A673 (cell line): ENCODE measurements around the gene RABGAP1L. TPM values are rescaled to one million over a fixed set of nuclear protein-coding genes. Genes with fewer than 3 reads are reported as not detected.
A peak's percentile ranks its signal among the peaks of the same experiment; 100 is the strongest.

Experiments
- BruUV-seq: library from RNA; stranded (reverse); fragments of 400-500 nt; replicated peaks from 2 replicates; lab custom pipeline; 2021; lab: Mats Ljungman, UMichigan
- CTCF ChIA-PET: fragments of 300-600 bp; sonication (Branson Sonifier 250); formaldehyde crosslinking; loops from one replicate; lab custom pipeline; 2022; ENCODE audit warnings: antibody characterized with exemption; lab: Charles Lee
- POLR2A ChIA-PET: fragments of 300-600 bp; sonication (Branson Sonifier 250); formaldehyde crosslinking; loops from one replicate; lab custom pipeline; 2022; ENCODE audit warnings: antibody characterized with exemption; ENCODE audit not compliant: low non-redundant PET; lab: Charles Lee
- DNase-seq: peaks from one replicate; pipeline ENCODE4 v3.0.0-alpha.2; 2015; ENCODE audit warnings: low spot score
- H3K27ac ChIP-seq: fragments of 200-600 bp; sonication (generic); 2 replicates; pipeline ENCODE4 v1.5.1; 2016; ENCODE audit warnings: mixed run types, low read depth, mild to moderate bottlenecking, mixed read lengths, antibody characterized with exemption, low read length; ENCODE audit not compliant: poor library complexity, severe bottlenecking
- H3K27me3 ChIP-seq: fragments of 200-600 bp; sonication (generic); replicated peaks from 2 replicates; pipeline ENCODE4 v1.6.1; 2017; ENCODE audit warnings: mixed run types, low read depth, mild to moderate bottlenecking, mixed read lengths, antibody characterized with exemption, low read length; ENCODE audit not compliant: insufficient read depth, poor library complexity
- H3K36me3 ChIP-seq: fragments of 200-600 bp; sonication (generic); 2 replicates; pipeline ENCODE4 v1.6.1; 2016; ENCODE audit warnings: mixed run types, mild to moderate bottlenecking, mixed read lengths, antibody characterized with exemption, low read length; ENCODE audit not compliant: insufficient read depth, poor library complexity, severe bottlenecking
- H3K4me1 ChIP-seq: fragments of 200-600 bp; sonication (generic); 2 replicates; pipeline ENCODE4 v1.6.1; 2017; ENCODE audit warnings: mixed run types, mild to moderate bottlenecking, mixed read lengths, antibody characterized with exemption, low read length; ENCODE audit not compliant: insufficient read depth, poor library complexity, severe bottlenecking
- H3K4me3 ChIP-seq: fragments of 200-600 bp; sonication (generic); 2 replicates; pipeline ENCODE4 v1.5.1; 2016; ENCODE audit warnings: low read depth, mixed run types, mild to moderate bottlenecking, mixed read lengths, low read length; ENCODE audit not compliant: poor library complexity, severe bottlenecking
- H3K9me3 ChIP-seq: fragments of 200-600 bp; sonication (generic); 2 replicates; pipeline ENCODE4 v1.6.1; 2016; ENCODE audit warnings: mixed run types, low read depth, mild to moderate bottlenecking, mixed read lengths, antibody characterized with exemption, low read length; ENCODE audit not compliant: poor library complexity, severe bottlenecking
- CTCF ChIP-seq: fragments of 300-800, 200-600 bp; sonication (generic); conservative IDR thresholded peaks from 2 replicates; pipeline ENCODE4 v1.5.1; 2017; ENCODE audit warnings: low read depth, mild to moderate bottlenecking, antibody characterized with exemption, low read length, moderate library complexity, mixed read lengths
- EZH2 ChIP-seq: fragments of 200-600 bp; sonication (generic); IDR thresholded peaks from 2 replicates; pipeline ENCODE4 v1.6.1; 2017; ENCODE audit warnings: borderline replicate concordance, low read depth, mild to moderate bottlenecking, mixed read lengths, antibody characterized with exemption, low read length; ENCODE audit not compliant: poor library complexity, severe bottlenecking
- intact Hi-C: fragments of 100-400 bp; cut with micrococcal nuclease; formaldehyde crosslinking; loops from one replicate; pipeline ENCODE4 v1.10.0; 2022; ENCODE audit not compliant: unreplicated experiment
- total RNA-seq: library from RNA; stranded (reverse); gene quantifications from 2 replicates; pipeline ENCODE4 v1.2.3, GENCODE V29; 2021

RABGAP1L gene
- total RNA-seq, 1 experiment from 2014 or later: 19.3 TPM

GRCh38 chr1:174676856-174677255, 517.5 kb downstream of the RABGAP1L start:
- no peaks in the 10 kb centered on the region for H3K9me3 ChIP-seq

GRCh38 chr1:174678657-174679056, 519.3 kb downstream of the RABGAP1L start:
- H3K36me3 ChIP-seq: no peaks in the 10 kb centered on the region
- CTCF ChIA-PET: no interaction called here
- POLR2A ChIA-PET: no interaction called here
- no TSS peak for BruUV-seq
- no peak for DNase-seq
- H3K27me3 ChIP-seq: no peaks in the 10 kb centered on the region
- H3K4me3 ChIP-seq: no peak overlapping the region
- H3K4me1 ChIP-seq: peaks cover 20% of the 10 kb centered on the region
- intact Hi-C loops: no loop called here
- TF ChIP-seq CTCF (no peak), EZH2 (no peak)
- H3K27ac ChIP-seq: no peak overlapping the region
- no peaks in the 10 kb centered on the region for H3K9me3 ChIP-seq

More at GRCh38 chr1:174676856-174677255, 517.5 kb downstream of the RABGAP1L start:
- intact Hi-C loops: no loop called here
- TF ChIP-seq CTCF: no peak
- TF ChIP-seq EZH2: no peak
- no TSS peak for BruUV-seq
- Histone ChIP-seq H3K36me3 (no peaks in the 10 kb centered on the region), H3K4me1 (peaks cover 20% of the 10 kb centered on the region), H3K4me3 (no peak overlapping the region), H3K27ac (no peak overlapping the region), H3K27me3 (no peaks in the 10 kb centered on the region)
- ChIA-PET POLR2A (no interaction called here), CTCF (no interaction called here)
- DNase-seq: no peak

GRCh38 chr1:174680101-174680500, 520.8 kb downstream of the RABGAP1L start:
- Histone ChIP-seq H3K27me3 (no peaks in the 10 kb centered on the region), H3K4me1 (peaks cover 20% of the 10 kb centered on the region), H3K4me3 (no peak overlapping the region), H3K36me3 (no peaks in the 10 kb centered on the region), H3K27ac (no peak overlapping the region), H3K9me3 (no peaks in the 10 kb centered on the region)
- peak; percentile 83 for DNase-seq
- no TSS peak for BruUV-seq
- ChIA-PET POLR2A (no interaction called here), CTCF (no interaction called here)
- TF ChIP-seq EZH2: no peak
- TF ChIP-seq CTCF: no peak
- intact Hi-C loops: no loop called here
